ENCODE data around the gene KANSL1L.
A peak's percentile ranks its signal among the peaks of the same experiment; 100 is the strongest.
"Not testable (repeated sequence)": the region's sequence is repeated elsewhere in the genome, so short reads cannot be mapped to it uniquely, and the experiment has no call there.

KANSL1L gene

DNA sequence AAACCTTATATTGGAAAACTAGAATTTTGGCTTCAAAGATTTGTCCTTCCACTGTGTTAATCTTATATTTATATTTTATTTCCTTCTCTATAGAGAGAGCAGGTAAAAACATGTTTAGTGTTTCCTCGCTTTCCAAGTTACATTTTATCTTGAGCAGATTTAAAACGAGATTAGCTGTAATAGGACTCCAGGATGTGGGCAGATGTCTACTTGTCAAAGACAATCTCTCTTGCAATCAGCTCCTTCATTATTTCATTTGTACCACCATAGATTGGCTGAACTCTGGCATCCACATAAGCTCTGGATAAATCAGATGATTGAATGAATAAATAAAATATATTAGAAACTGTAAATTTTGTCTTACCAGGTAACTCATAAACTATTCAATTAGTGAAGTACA is 17.5 kb upstream of the KANSL1L start:
- no peaks in the 10 kb centered on the region for H3K27me3 ChIP-seq (ENCODE audit: insufficient read depth, low read length)
- H3K9ac ChIP-seq (ENCODE audit: low read length), result no peak overlapping the region
- H3K4me1 ChIP-seq (ENCODE audit: insufficient read depth, low read length, severe bottlenecking), result peaks cover 8% of the 10 kb centered on the region
- H3K79me2 ChIP-seq (ENCODE audit: insufficient read depth, low read length), result no peaks in the 10 kb centered on the region
- H3K27ac ChIP-seq (ENCODE audit: low read depth, low read length, poor library complexity, severe bottlenecking), result no peak overlapping the region
- H3K4me2 ChIP-seq (ENCODE audit: low read length), result no peak overlapping the region
- no peaks in the 10 kb centered on the region for H3K36me3 ChIP-seq (ENCODE audit: insufficient read depth, low read length)
- no peaks in the 10 kb centered on the region for H3F3A ChIP-seq (ENCODE audit: insufficient read depth, low read length)
- H3K4me3 ChIP-seq (ENCODE audit: low read depth, low read length, poor library complexity, severe bottlenecking), result no peak overlapping the region
- H2AFZ ChIP-seq (ENCODE audit: low read length), result no peak overlapping the region
- H3K9me2 ChIP-seq (ENCODE audit: low read depth, low read length), result no peaks in the 10 kb centered on the region
- no peak for TF ChIP-seq CTCF (IDR thresholded peaks at IDR 0.05; ENCODE audit: low read length)
- no peak for TF ChIP-seq EZH2 (IDR thresholded peaks at IDR 0.05; ENCODE audit: borderline replicate concordance, low read length)
- 0 out of 2 replicates have a peak, but pooled peaks cover 4% of the 10 kb centered on the region for H3K9me3 ChIP-seq (ENCODE audit: low read length)
- H4K20me1 ChIP-seq (ENCODE audit: insufficient read depth, low read length), result no peaks in the 10 kb centered on the region

- TF ChIP-seq EZH2 (IDR thresholded peaks at IDR 0.05; ENCODE audit: borderline replicate concordance, low read length) (no peak), CTCF (IDR thresholded peaks at IDR 0.05; ENCODE audit: low read length) (no peak)
- H2AFZ ChIP-seq (ENCODE audit: low read length), result no peak overlapping the region
- H4K20me1 ChIP-seq (ENCODE audit: insufficient read depth, low read length), result no peaks in the 10 kb centered on the region
- H3K27me3 ChIP-seq (ENCODE audit: insufficient read depth, low read length), result no peaks in the 10 kb centered on the region
- H3K79me2 ChIP-seq (ENCODE audit: insufficient read depth, low read length), result no peaks in the 10 kb centered on the region
- no peak overlapping the region for H3K9ac ChIP-seq (ENCODE audit: low read length)
- no peak overlapping the region for H3K4me3 ChIP-seq (ENCODE audit: low read depth, low read length, poor library complexity, severe bottlenecking)
- H3K4me1 ChIP-seq (ENCODE audit: insufficient read depth, low read length, severe bottlenecking), result peaks cover 7% of the 10 kb centered on the region
- no peaks in the 10 kb centered on the region for H3F3A ChIP-seq (ENCODE audit: insufficient read depth, low read length)
- 0 out of 2 replicates have a peak, but pooled peaks cover 4% of the 10 kb centered on the region for H3K9me3 ChIP-seq (ENCODE audit: low read length)
- H3K4me2 ChIP-seq (ENCODE audit: low read length), result no peak overlapping the region
- H3K27ac ChIP-seq (ENCODE audit: low read depth, low read length, poor library complexity, severe bottlenecking), result no peak overlapping the region
- no peaks in the 10 kb centered on the region for H3K36me3 ChIP-seq (ENCODE audit: insufficient read depth, low read length)
- H3K9me2 ChIP-seq (ENCODE audit: low read depth, low read length), result no peaks in the 10 kb centered on the region
These were observed 17.0 kb upstream of the KANSL1L start for GRCh38 chr2:210188190-210188589.

DNA sequence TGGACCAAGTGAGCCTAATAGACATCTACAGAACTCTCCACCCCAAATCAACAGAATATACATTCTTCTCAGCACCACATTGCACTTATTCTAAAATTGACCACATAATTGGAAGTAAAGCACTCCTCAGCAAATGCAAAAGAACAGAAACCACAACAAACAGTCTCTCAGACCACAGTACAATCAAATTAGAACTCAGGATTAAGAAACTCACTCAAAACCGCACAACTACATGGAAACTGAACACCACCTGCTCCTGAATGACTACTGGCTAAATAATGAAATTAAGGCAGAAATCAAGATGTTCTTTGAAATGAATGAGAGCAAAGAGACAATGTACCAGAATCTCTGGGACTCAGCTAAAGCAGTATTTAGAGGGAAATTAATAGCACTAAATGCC is 12.7 kb upstream of the KANSL1L start:
- peaks cover 26% of the 10 kb centered on the region for H3K4me1 ChIP-seq (ENCODE audit: insufficient read depth, low read length, severe bottlenecking)
- not testable (repeated sequence) for H3K4me2 ChIP-seq (ENCODE audit: low read length); H3K27me3 ChIP-seq (ENCODE audit: insufficient read depth, low read length); H3K36me3 ChIP-seq (ENCODE audit: insufficient read depth, low read length); H3K27ac ChIP-seq (ENCODE audit: low read depth, low read length, poor library complexity, severe bottlenecking); H3K9me3 ChIP-seq (ENCODE audit: low read length); H3K4me3 ChIP-seq (ENCODE audit: low read depth, low read length, poor library complexity, severe bottlenecking); H3K9me2 ChIP-seq (ENCODE audit: low read depth, low read length); H2AFZ ChIP-seq (ENCODE audit: low read length); H3K79me2 ChIP-seq (ENCODE audit: insufficient read depth, low read length); H3F3A ChIP-seq (ENCODE audit: insufficient read depth, low read length); H3K9ac ChIP-seq (ENCODE audit: low read length); H4K20me1 ChIP-seq (ENCODE audit: insufficient read depth, low read length)

- not testable (repeated sequence) for H3K9me3 ChIP-seq (ENCODE audit: low read length); H3K27me3 ChIP-seq (ENCODE audit: insufficient read depth, low read length); H3K9ac ChIP-seq (ENCODE audit: low read length); H3K36me3 ChIP-seq (ENCODE audit: insufficient read depth, low read length); H3K79me2 ChIP-seq (ENCODE audit: insufficient read depth, low read length); H2AFZ ChIP-seq (ENCODE audit: low read length); H3F3A ChIP-seq (ENCODE audit: insufficient read depth, low read length); H3K9me2 ChIP-seq (ENCODE audit: low read depth, low read length); H4K20me1 ChIP-seq (ENCODE audit: insufficient read depth, low read length)
- H3K4me3 ChIP-seq (ENCODE audit: low read depth, low read length, poor library complexity, severe bottlenecking), result peak overlapping the region; percentile 13
- peak overlapping the region; percentile 84 for H3K27ac ChIP-seq (ENCODE audit: low read depth, low read length, poor library complexity, severe bottlenecking)
- H3K4me2 ChIP-seq (ENCODE audit: low read length), result peak overlapping the region; percentile 52; the same call in 1 of the 2 replicates
- peaks cover 26% of the 10 kb centered on the region for H3K4me1 ChIP-seq (ENCODE audit: insufficient read depth, low read length, severe bottlenecking)
These were observed 10.4 kb upstream of the KANSL1L start for GRCh38 chr2:210181606-210182088.

GRCh38 chr2:210181033-210181605 is 9.9 kb upstream of the KANSL1L start:
- peak overlapping the region; percentile 52; the same call in 1 of the 2 replicates for H3K4me2 ChIP-seq (ENCODE audit: low read length)
- peak overlapping the region; percentile 13 for H3K4me3 ChIP-seq (ENCODE audit: low read depth, low read length, poor library complexity, severe bottlenecking)
- H3F3A ChIP-seq (ENCODE audit: insufficient read depth, low read length); H3K27me3 ChIP-seq (ENCODE audit: insufficient read depth, low read length); H3K9me3 ChIP-seq (ENCODE audit: low read length); H3K79me2 ChIP-seq (ENCODE audit: insufficient read depth, low read length); H2AFZ ChIP-seq (ENCODE audit: low read length); H3K9ac ChIP-seq (ENCODE audit: low read length); H3K36me3 ChIP-seq (ENCODE audit: insufficient read depth, low read length); H3K9me2 ChIP-seq (ENCODE audit: low read depth, low read length); H4K20me1 ChIP-seq (ENCODE audit: insufficient read depth, low read length): not testable (repeated sequence)
- peak overlapping the region; percentile 84 for H3K27ac ChIP-seq (ENCODE audit: low read depth, low read length, poor library complexity, severe bottlenecking)
- peaks cover 26% of the 10 kb centered on the region for H3K4me1 ChIP-seq (ENCODE audit: insufficient read depth, low read length, severe bottlenecking)

All from OCI-LY1 (cell line).